Camera-type eye (tissue), 1 donor: Measurements from ENCODE around the gene OR14J1. TPM values are rescaled to one million over a fixed set of nuclear protein-coding genes. Genes with fewer than 3 reads are reported as not detected.

Experiments used
- total RNA-seq: library from RNA; depleted of rRNA; stranded (reverse); fragments of >200 nt; gene quantifications from one replicate; pipeline ENCODE4 v1.2.3, GENCODE V29; 2014

Gene OR14J1, protein sequence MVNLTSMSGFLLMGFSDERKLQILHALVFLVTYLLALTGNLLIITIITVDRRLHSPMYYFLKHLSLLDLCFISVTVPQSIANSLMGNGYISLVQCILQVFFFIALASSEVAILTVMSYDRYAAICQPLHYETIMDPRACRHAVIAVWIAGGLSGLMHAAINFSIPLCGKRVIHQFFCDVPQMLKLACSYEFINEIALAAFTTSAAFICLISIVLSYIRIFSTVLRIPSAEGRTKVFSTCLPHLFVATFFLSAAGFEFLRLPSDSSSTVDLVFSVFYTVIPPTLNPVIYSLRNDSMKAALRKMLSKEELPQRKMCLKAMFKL
- not detected for total RNA-seq

DNA sequence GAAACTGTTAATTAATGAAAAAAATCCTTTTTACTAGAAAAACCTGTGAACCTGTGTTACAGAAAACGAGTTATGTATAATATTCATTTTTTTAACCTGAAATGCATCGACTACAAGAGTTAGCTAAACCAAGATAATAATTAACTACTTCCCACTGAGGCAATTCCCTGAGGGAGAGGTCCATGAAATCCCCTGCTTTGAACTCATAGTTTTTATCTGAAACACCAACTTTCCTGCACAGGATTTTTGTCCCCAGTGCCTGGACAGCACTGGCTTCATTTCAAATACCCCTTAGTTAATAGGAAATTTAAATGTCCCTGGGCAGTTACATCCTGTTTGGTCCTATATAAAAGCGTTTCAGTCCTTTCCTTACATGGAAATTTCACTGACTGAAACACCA lies at the start of gene OR14J1:
OR14J1 (plus strand) TSS at position 386 of the 400 bp plus-strand sequence. CDS start 4,989 bp downstream, outside the sequence.

Other genes starting within 250 kb of the OR14J1 start
- not detected for gene OR2B3, start 214.4 kb upstream of the OR14J1 start, total RNA-seq
- gene OR2J1, start 202.2 kb upstream of the OR14J1 start, total RNA-seq = not detected
- not detected for gene OR2J3, start 193.6 kb upstream of the OR14J1 start, total RNA-seq
- gene OR2J2, start 130.8 kb upstream of the OR14J1 start, total RNA-seq = not detected
- not detected for gene OR5V1, start 67.2 kb downstream of the OR14J1 start, total RNA-seq
- gene OR12D3, start 73.6 kb downstream of the OR14J1 start, total RNA-seq = not detected
- not detected for gene OR12D2, start 93.9 kb downstream of the OR14J1 start, total RNA-seq
- not detected for gene OR12D1, start 113.2 kb downstream of the OR14J1 start, total RNA-seq
- gene OR10C1, start 137.6 kb downstream of the OR14J1 start, total RNA-seq = not detected
- gene OR11A1, start 155.4 kb downstream of the OR14J1 start, total RNA-seq = not detected
- not detected for gene OR2H1, start 155.5 kb downstream of the OR14J1 start, total RNA-seq
- 0.33 TPM for gene MAS1L, start 186.3 kb downstream of the OR14J1 start, total RNA-seq